ENCODE results near the gene OR52N5.

Gene OR52N5

DNA sequence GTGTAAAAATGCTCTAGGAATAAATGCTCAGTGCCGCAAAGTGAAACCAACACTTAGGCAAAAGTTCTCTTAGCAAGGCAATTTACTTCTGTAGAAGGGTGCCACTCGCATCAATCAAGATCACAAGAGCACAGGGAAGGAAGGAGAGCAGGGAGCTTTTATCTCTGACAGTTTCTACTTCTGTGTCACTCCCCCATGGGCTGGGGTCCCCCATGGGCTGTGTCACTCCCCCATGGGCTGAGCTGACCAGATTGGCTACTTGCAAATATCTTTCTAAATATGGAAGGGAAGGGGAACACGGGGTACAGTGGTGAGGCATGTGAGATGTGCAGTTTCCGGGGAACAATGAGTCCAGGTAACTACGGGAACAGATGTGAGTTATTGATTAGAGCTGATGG is 26.0 kb upstream of the OR52N5 start:
- H3K36me3 ChIP-seq, result no peaks in the 10 kb centered on the region
- no peak for DNase-seq
- peaks cover 0 to 9% (median 4%) of the 10 kb centered on the region in 4 donors for H3K4me1 ChIP-seq
- H3K9me3 ChIP-seq, result no peaks in the 10 kb centered on the region
- no peak overlapping the region for H3K27ac ChIP-seq
- peak overlapping the region; percentile 35 to 37 for H3K4me3 ChIP-seq
- intact Hi-C loops (cut with DNase I; ENCODE audit: low total_unique reads), result loop anchor here (10.0 kb wide), 1 partner anchor 334 kb away; no protein-coding TSS in a partner anchor
- TF ChIP-seq, protein P1, sequence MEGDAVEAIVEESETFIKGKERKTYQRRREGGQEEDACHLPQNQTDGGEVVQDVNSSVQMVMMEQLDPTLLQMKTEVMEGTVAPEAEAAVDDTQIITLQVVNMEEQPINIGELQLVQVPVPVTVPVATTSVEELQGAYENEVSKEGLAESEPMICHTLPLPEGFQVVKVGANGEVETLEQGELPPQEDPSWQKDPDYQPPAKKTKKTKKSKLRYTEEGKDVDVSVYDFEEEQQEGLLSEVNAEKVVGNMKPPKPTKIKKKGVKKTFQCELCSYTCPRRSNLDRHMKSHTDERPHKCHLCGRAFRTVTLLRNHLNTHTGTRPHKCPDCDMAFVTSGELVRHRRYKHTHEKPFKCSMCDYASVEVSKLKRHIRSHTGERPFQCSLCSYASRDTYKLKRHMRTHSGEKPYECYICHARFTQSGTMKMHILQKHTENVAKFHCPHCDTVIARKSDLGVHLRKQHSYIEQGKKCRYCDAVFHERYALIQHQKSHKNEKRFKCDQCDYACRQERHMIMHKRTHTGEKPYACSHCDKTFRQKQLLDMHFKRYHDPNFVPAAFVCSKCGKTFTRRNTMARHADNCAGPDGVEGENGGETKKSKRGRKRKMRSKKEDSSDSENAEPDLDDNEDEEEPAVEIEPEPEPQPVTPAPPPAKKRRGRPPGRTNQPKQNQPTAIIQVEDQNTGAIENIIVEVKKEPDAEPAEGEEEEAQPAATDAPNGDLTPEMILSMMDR (IDR thresholded peaks at IDR 0.05), result no peak
- peaks cover 0 to 6% of the 10 kb centered on the region in 2 donors for H3K27me3 ChIP-seq

DNA sequence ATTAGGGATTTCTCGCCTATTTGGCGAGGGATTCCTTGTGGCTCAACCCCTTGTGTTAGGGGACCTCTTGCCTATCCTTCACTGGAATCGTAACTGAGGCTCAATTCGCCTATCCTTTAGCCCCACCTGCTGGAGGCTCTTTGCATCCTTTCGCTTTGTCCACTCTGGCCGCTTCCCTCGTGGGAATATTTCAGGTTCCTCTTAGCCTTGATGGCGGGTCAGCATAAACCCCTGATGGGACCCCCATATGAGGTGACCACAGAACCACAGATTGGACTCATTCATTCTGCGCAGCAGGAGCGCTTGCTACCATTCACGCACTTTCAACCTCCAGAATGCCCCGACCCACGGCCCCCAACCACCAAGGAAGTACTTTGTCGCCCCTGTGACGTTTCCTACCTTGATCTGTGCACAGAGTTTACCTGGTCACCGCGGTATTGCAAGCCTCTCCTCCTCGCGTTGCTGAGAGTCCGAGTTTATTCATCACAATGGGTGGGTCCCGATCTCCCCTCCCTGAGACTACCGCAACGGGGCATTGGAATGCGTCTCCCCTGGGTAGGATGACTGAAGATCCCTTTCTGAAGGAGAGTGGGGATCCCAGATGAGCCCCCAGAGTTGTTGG is 25.5 kb upstream of the OR52N5 start, which contains the start of gene OR52N2:
TSS of gene OR52N2 (plus strand) at position 425 of the 622 bp plus-strand sequence. CDS start 11,412 bp downstream, outside the sequence.
- DNase-seq, result peak; percentile 72 to 82
- intact Hi-C loops (cut with DNase I; ENCODE audit: low total_unique reads), result loop anchor here (10.0 kb wide), 1 partner anchor 334 kb away; no protein-coding TSS in a partner anchor
- peaks cover 0 to 6% of the 10 kb centered on the region in 2 donors for H3K27me3 ChIP-seq
- peak within 1 kb of the TSS; percentile 35 to 37 for H3K4me3 ChIP-seq
- TF ChIP-seq, protein P1 (IDR thresholded peaks at IDR 0.05), result peak; percentile 77 to 79
- H3K9me3 ChIP-seq, result no peaks in the 10 kb centered on the region
- no peak within 1 kb of the TSS for H3K27ac ChIP-seq
- H3K36me3 ChIP-seq, result no peaks in the 10 kb centered on the region
- H3K4me1 ChIP-seq, result peaks cover 0 to 9% (median 4%) of the 10 kb centered on the region in 4 donors

DNA sequence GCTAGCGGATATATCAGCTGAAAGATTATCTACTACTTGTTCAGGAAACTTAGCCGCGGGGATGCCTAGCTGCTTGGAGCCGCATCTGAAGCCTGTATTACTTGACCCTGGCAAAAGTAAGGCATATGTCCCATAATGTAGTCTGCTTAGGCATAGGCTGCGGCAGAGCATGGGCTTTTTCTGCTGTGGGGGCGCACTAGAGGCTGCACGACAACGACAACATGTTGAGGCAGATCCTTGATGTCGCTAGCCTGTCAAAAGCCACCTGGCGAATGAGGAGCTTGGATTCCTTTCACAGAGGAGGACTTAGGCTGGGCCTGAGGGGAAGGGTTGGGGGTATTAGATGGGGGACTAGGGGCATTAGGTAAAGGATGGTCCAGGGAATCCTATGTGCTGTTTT is 24.4 kb upstream of the OR52N5 start:
- Histone ChIP-seq H3K27me3 (peaks cover 0 to 6% of the 10 kb centered on the region in 2 donors), H3K9me3 (no peaks in the 10 kb centered on the region), H3K4me1 (peaks cover 0 to 9% (median 4%) of the 10 kb centered on the region in 4 donors), H3K36me3 (no peaks in the 10 kb centered on the region), H3K27ac (no peak overlapping the region), H3K4me3 (no peak overlapping the region)
- no peak for DNase-seq
- intact Hi-C loops (cut with DNase I; ENCODE audit: low total_unique reads), result loop anchor here (10.0 kb wide), 1 partner anchor 333 kb away; no protein-coding TSS in a partner anchor
- TF ChIP-seq, protein P1 (IDR thresholded peaks at IDR 0.05), result no peak

DNA sequence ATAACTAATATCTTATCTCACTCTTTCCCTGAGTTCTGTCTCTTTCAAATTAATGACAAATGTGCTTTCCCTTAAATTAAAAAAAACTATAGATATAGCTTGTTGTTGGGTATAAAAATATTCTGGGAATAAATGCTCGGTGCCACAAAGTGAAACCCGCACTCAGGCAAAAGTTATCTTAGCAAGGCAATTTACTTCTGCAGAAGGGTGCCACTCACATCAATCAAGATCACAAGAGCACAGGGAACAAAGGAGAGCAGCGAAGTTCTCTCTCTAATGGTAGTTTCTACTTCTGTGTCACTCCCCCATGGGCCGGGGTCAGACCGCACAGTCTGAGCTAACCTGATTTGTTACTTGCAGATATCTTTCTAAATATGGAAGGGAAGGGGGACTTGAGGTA is 20.8 kb upstream of the OR52N5 start:
- Histone ChIP-seq H3K27me3 (peaks cover 0 to 2% of the 10 kb centered on the region in 2 donors), H3K27ac (no peak overlapping the region), H3K4me3 (no peak overlapping the region), H3K36me3 (no peaks in the 10 kb centered on the region), H3K9me3 (no peaks in the 10 kb centered on the region), H3K4me1 (peaks cover 0 to 9% (median 2%) of the 10 kb centered on the region in 4 donors)
- TF ChIP-seq, protein P1 (IDR thresholded peaks at IDR 0.05), result no peak
- intact Hi-C loops (cut with DNase I; ENCODE audit: low total_unique reads), result loop anchor here (10.0 kb wide), 1 partner anchor 329 kb away; no protein-coding TSS in a partner anchor
- DNase-seq, result no peak

DNA sequence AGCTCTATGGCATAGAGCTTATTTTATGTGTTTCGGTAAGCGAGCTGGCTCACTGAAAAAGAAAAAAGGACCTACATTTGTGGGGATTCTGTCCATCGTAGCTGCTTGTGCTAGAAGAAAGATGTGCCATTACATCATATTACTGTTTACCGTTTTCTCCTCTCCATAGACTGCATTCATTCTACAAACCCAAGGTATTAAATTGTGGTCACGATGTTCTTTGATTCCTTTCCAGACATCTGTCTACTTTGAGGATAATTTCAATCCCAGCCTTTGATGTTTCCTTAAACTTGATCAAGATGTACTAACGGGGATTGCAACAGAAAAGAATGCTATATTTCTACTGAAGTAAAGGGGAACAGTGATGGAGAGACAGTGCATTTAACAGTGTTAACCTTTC is 13.4 kb upstream of the OR52N5 start:
- H3K27ac ChIP-seq, result no peak overlapping the region
- TF ChIP-seq, protein P1 (IDR thresholded peaks at IDR 0.05), result no peak
- intact Hi-C loops (cut with DNase I; ENCODE audit: low total_unique reads), result no loop called here

More for the DNA sequence above, 13.4 kb upstream of the OR52N5 start:
- Histone ChIP-seq H3K27me3 (no peaks in the 10 kb centered on the region), H3K4me1 (no peaks in the 10 kb centered on the region), H3K4me3 (no peak overlapping the region), H3K9me3 (no peaks in the 10 kb centered on the region), H3K36me3 (no peaks in the 10 kb centered on the region)
- DNase-seq, result no peak
